GM21447 (cell line): ENCODE results near the gene ANP32B.

Experiments
- ATAC-seq: cut with Tn5 transposase; IDR thresholded peaks from one replicate; pipeline ENCODE4 v1.9.1; 2021; ENCODE audit not compliant: unreplicated experiment

Gene ANP32B

GRCh38 chr9:98021306-98022040, 38.3 kb downstream of the ANP32B start:
- no peak for ATAC-seq

- ATAC-seq: no peak
These were observed 39.3 kb downstream of the ANP32B start for GRCh38 chr9:98022447-98022846.

GRCh38 chr9:98024702-98025101, 41.6 kb downstream of the ANP32B start:
- ATAC-seq: no peak

- ATAC-seq: no peak
These were observed 48.0 kb downstream of the ANP32B start for GRCh38 chr9:98031169-98031568.

- no peak for ATAC-seq
These were observed 48.8 kb downstream of the ANP32B start for GRCh38 chr9:98031935-98032334.

GRCh38 chr9:98034593-98035546, 51.7 kb downstream of the ANP32B start:
- peak; percentile 39 for ATAC-seq

- no peak for ATAC-seq
These were observed 54.2 kb downstream of the ANP32B start for GRCh38 chr9:98037357-98037756.

GRCh38 chr9:98038958-98039357, 55.8 kb downstream of the ANP32B start:
- ATAC-seq: no peak

GRCh38 chr9:98039607-98040017, 56.5 kb downstream of the ANP32B start:
- no peak for ATAC-seq

GRCh38 chr9:98040212-98040611, 57.1 kb downstream of the ANP32B start:
- no peak for ATAC-seq

- ATAC-seq: no peak
These were observed 60.8 kb downstream of the ANP32B start for GRCh38 chr9:98043915-98044314.

GRCh38 chr9:98045234-98046179, 62.4 kb downstream of the ANP32B start:
- peak; percentile 76 for ATAC-seq

- ATAC-seq: no peak
These were observed 63.0 kb downstream of the ANP32B start for GRCh38 chr9:98046180-98046543.

GRCh38 chr9:98047002-98047401, 63.9 kb downstream of the ANP32B start:
- ATAC-seq: no peak

- no peak for ATAC-seq
These were observed 66.3 kb downstream of the ANP32B start for GRCh38 chr9:98049288-98050072.

- no peak for ATAC-seq
These were observed 67.2 kb downstream of the ANP32B start for GRCh38 chr9:98050351-98050750.

- no peak for ATAC-seq
These were observed 71.3 kb downstream of the ANP32B start for GRCh38 chr9:98054376-98054951.

GRCh38 chr9:98056269-98057137, 73.4 kb downstream of the ANP32B start, which contains the start of gene NANS:
Gene NANS (plus strand): TSS chr9:98056732. CDS start chr9:98056809, 77 bp downstream.
- peak; percentile 93 for ATAC-seq
